ENCODE measurements around the gene EEFSEC.
"Not testable (repeated sequence)": the region's sequence is repeated elsewhere in the genome, so short reads cannot be mapped to it uniquely, and the experiment has no call there.

EEFSEC gene

GRCh38 chr3:128154354-128154753 is 1.1 kb downstream of the EEFSEC start:
- not testable (repeated sequence) for DNase-seq

- DNase-seq, result no peak
Measured at GRCh38 chr3:128155616-128156360, 2.5 kb downstream of the EEFSEC start.

GRCh38 chr3:128160661-128161060 is 7.4 kb downstream of the EEFSEC start:
- DNase-seq, result no peak

GRCh38 chr3:128163432-128163831 is 10.2 kb downstream of the EEFSEC start:
- no peak for DNase-seq

GRCh38 chr3:128166971-128167453 is 13.7 kb downstream of the EEFSEC start:
- no peak for DNase-seq

- DNase-seq, result no peak
Measured at GRCh38 chr3:128167646-128167972, 14.3 kb downstream of the EEFSEC start.

GRCh38 chr3:128167973-128168674 is 14.8 kb downstream of the EEFSEC start:
- no peak for DNase-seq

- DNase-seq, result no peak
Measured at GRCh38 chr3:128168836-128169235, 15.6 kb downstream of the EEFSEC start.

GRCh38 chr3:128170866-128171516 is 17.7 kb downstream of the EEFSEC start:
- peak; percentile 73 for DNase-seq

- DNase-seq, result no peak
Measured at GRCh38 chr3:128173200-128173599, 19.9 kb downstream of the EEFSEC start.

GRCh38 chr3:128173849-128174248 is 20.6 kb downstream of the EEFSEC start:
- no peak for DNase-seq

GRCh38 chr3:128174675-128175590 is 21.7 kb downstream of the EEFSEC start:
- no peak for DNase-seq

- no peak for DNase-seq
Measured at GRCh38 chr3:128175768-128176167, 22.5 kb downstream of the EEFSEC start.

GRCh38 chr3:128176276-128176833 is 23.1 kb downstream of the EEFSEC start:
- no peak for DNase-seq

GRCh38 chr3:128177865-128178264 is 24.6 kb downstream of the EEFSEC start:
- DNase-seq, result no peak

GRCh38 chr3:128178782-128179483 is 25.7 kb downstream of the EEFSEC start:
- no peak for DNase-seq

GRCh38 chr3:128179484-128179819 is 26.2 kb downstream of the EEFSEC start:
- no peak for DNase-seq

- DNase-seq, result no peak
Measured at GRCh38 chr3:128180436-128180835, 27.2 kb downstream of the EEFSEC start.

GRCh38 chr3:128180913-128181312 is 27.6 kb downstream of the EEFSEC start:
- no peak for DNase-seq

- DNase-seq, result no peak
Measured at GRCh38 chr3:128182656-128183055, 29.4 kb downstream of the EEFSEC start.

GRCh38 chr3:128185630-128186447 is 32.6 kb downstream of the EEFSEC start:
- DNase-seq, result no peak

Data from fibroblast of skin of right biceps (primary cell).